ENCODE results near the gene G0S2. TPM values are rescaled to one million over a fixed set of nuclear protein-coding genes. Genes with fewer than 3 reads are reported as not detected.

The G0S2 gene
- total RNA-seq, 1 donor from 2014 or later = 5.9 TPM

DNA sequence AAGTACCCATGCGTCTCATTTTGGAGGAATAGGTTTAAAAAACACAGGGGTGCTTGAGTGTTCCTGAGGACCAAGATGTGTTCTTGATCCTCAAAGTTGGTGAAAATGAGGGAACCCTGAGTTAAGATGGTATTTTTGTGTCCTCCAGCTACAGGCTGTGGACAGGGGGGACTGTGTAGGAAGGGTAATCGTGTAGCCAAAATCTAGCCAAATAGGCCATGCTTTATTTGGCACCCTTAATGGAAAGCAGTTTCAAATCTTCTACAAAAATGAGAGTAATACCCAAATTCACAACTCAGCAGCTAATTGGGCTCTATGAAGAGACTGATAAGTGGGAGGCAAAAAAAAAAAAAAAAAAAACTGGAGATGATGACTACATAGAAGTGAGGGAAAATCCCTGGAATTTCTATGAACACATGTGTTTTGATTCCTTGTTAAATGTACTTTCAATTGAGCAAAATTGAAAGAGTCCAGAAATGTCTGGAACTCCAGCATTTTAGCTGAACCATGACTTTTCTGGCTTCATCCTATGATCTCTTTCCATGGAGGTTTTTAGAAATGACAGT, 29.9 kb downstream of the G0S2 start:
- H3K36me3 ChIP-seq (ENCODE audit: insufficient read depth, low read length) = no peaks in the 10 kb centered on the region
- DNase-seq (ENCODE audit: low read depth) = no peak
- H3K4me3 Mint-ChIP-seq (ENCODE audit: unreplicated experiment) = no peak overlapping the region
- H3K4me1 ChIP-seq (ENCODE audit: insufficient read depth, low read length) = no peaks in the 10 kb centered on the region
- H4K20me1 ChIP-seq (ENCODE audit: insufficient read depth, low read length) = no peaks in the 10 kb centered on the region
- H3K9ac ChIP-seq (ENCODE audit: low read length) = no peak overlapping the region
- no peak for TF ChIP-seq EZH2 (IDR thresholded peaks at IDR 0.05; ENCODE audit: insufficient read depth, low read length)
- TF ChIP-seq, protein P1, sequence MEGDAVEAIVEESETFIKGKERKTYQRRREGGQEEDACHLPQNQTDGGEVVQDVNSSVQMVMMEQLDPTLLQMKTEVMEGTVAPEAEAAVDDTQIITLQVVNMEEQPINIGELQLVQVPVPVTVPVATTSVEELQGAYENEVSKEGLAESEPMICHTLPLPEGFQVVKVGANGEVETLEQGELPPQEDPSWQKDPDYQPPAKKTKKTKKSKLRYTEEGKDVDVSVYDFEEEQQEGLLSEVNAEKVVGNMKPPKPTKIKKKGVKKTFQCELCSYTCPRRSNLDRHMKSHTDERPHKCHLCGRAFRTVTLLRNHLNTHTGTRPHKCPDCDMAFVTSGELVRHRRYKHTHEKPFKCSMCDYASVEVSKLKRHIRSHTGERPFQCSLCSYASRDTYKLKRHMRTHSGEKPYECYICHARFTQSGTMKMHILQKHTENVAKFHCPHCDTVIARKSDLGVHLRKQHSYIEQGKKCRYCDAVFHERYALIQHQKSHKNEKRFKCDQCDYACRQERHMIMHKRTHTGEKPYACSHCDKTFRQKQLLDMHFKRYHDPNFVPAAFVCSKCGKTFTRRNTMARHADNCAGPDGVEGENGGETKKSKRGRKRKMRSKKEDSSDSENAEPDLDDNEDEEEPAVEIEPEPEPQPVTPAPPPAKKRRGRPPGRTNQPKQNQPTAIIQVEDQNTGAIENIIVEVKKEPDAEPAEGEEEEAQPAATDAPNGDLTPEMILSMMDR (IDR thresholded peaks at IDR 0.05; ENCODE audit: insufficient read depth, low read depth, low read length) = no peak
- no peaks in the 10 kb centered on the region for H3K9me3 Mint-ChIP-seq (ENCODE audit: unreplicated experiment)
- no peak overlapping the region for H2AFZ ChIP-seq (ENCODE audit: low read depth, low read length)
- no peak overlapping the region for H3K27ac ChIP-seq (ENCODE audit: low read depth, low read length)
- no peaks in the 10 kb centered on the region for H3K4me1 Mint-ChIP-seq (ENCODE audit: low read depth, unreplicated experiment)
- no peak for FAIRE-seq
- peaks cover 15% of the 10 kb centered on the region for H3K27me3 ChIP-seq (ENCODE audit: insufficient read depth, low read length)
- peaks cover 39% of the 10 kb centered on the region for H3K27me3 Mint-ChIP-seq (ENCODE audit: low read depth, unreplicated experiment)
- H3K9me3 ChIP-seq (ENCODE audit: insufficient read depth, low read depth, low read length) = no peaks in the 10 kb centered on the region
- H3K4me3 ChIP-seq (ENCODE audit: insufficient read depth, low read depth, low read length) = no peak overlapping the region
- H3K27ac Mint-ChIP-seq (ENCODE audit: unreplicated experiment) = no peak overlapping the region
- H3K4me2 ChIP-seq (ENCODE audit: low read length) = no peak overlapping the region
- no peaks in the 10 kb centered on the region for H3K36me3 Mint-ChIP-seq (ENCODE audit: low read depth, unreplicated experiment)
- H3K79me2 ChIP-seq (ENCODE audit: insufficient read depth, low read length) = no peaks in the 10 kb centered on the region

DNA sequence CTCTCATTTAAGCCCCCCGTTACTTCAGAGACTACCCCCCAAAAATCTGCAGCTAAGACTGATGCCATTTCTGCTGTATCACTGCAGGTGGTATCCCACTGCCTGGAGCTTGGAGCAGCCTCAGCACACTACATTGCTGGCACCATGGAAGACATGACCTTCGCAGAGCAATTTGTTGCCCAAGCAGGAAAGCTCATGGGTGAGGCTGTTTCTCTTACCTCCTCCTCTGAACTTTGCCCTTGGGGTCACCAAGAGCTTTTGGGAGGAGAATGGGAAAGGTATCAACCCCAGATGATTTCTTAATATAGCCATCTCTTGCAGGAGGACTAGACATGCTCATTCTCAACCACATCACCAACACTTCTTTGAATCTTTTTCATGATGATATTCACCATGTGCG, 31.4 kb downstream of the G0S2 start:
- no peaks in the 10 kb centered on the region for H3K36me3 ChIP-seq (ENCODE audit: insufficient read depth, low read length)
- Mint-ChIP-seq H3K4me3 (ENCODE audit: unreplicated experiment) (no peak overlapping the region), H3K36me3 (ENCODE audit: low read depth, unreplicated experiment) (no peaks in the 10 kb centered on the region), H3K27me3 (ENCODE audit: low read depth, unreplicated experiment) (peaks cover 28% of the 10 kb centered on the region), H3K27ac (ENCODE audit: unreplicated experiment) (no peak overlapping the region), H3K4me1 (ENCODE audit: low read depth, unreplicated experiment) (no peaks in the 10 kb centered on the region), H3K9me3 (ENCODE audit: unreplicated experiment) (no peaks in the 10 kb centered on the region)
- H4K20me1 ChIP-seq (ENCODE audit: insufficient read depth, low read length) = no peaks in the 10 kb centered on the region
- H3K4me1 ChIP-seq (ENCODE audit: insufficient read depth, low read length) = no peaks in the 10 kb centered on the region
- peaks cover 13% of the 10 kb centered on the region for H3K27me3 ChIP-seq (ENCODE audit: insufficient read depth, low read length)
- H3K4me3 ChIP-seq (ENCODE audit: insufficient read depth, low read depth, low read length) = no peak overlapping the region
- no peaks in the 10 kb centered on the region for H3K9me3 ChIP-seq (ENCODE audit: insufficient read depth, low read depth, low read length)
- no peaks in the 10 kb centered on the region for H3K79me2 ChIP-seq (ENCODE audit: insufficient read depth, low read length)
- no peak overlapping the region for H3K9ac ChIP-seq (ENCODE audit: low read length)
- no peak overlapping the region for H3K4me2 ChIP-seq (ENCODE audit: low read length)
- DNase-seq (ENCODE audit: low read depth) = no peak
- no peak for TF ChIP-seq EZH2 (IDR thresholded peaks at IDR 0.05; ENCODE audit: insufficient read depth, low read length)
- TF ChIP-seq, protein P1 (IDR thresholded peaks at IDR 0.05; ENCODE audit: insufficient read depth, low read depth, low read length) = no peak
- H2AFZ ChIP-seq (ENCODE audit: low read depth, low read length) = no peak overlapping the region
- no peak for FAIRE-seq
- no peak overlapping the region for H3K27ac ChIP-seq (ENCODE audit: low read depth, low read length)

DNA sequence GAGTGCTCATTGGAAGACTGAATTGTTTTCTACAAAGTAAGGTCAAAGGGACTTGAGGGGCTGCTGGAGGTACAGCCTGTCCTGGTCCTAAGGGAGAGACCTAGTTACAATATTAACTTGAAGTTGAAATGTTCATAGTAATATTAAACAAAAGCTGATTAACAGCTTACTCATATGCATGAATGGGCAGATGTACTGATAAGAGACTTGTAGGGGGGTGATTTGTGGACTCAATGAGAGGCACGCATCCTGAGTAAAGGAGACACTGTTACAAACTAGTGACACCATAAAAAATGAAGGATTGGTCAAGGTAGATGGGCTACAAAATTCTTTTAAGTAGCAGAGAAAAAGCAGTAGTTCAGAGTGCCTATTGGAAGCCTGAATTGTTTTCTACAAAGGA, 32.1 kb downstream of the G0S2 start:
- no peak overlapping the region for H3K4me3 Mint-ChIP-seq (ENCODE audit: unreplicated experiment)
- Histone ChIP-seq H3K4me3 (ENCODE audit: insufficient read depth, low read depth, low read length) (no peak overlapping the region), H3K79me2 (ENCODE audit: insufficient read depth, low read length) (no peaks in the 10 kb centered on the region), H3K4me2 (ENCODE audit: low read length) (no peak overlapping the region), H3K27ac (ENCODE audit: low read depth, low read length) (no peak overlapping the region), H2AFZ (ENCODE audit: low read depth, low read length) (no peak overlapping the region), H3K27me3 (ENCODE audit: insufficient read depth, low read length) (peaks cover 9% of the 10 kb centered on the region), H3K4me1 (ENCODE audit: insufficient read depth, low read length) (no peaks in the 10 kb centered on the region), H4K20me1 (ENCODE audit: insufficient read depth, low read length) (no peaks in the 10 kb centered on the region), H3K9ac (ENCODE audit: low read length) (no peak overlapping the region), H3K36me3 (ENCODE audit: insufficient read depth, low read length) (no peaks in the 10 kb centered on the region), H3K9me3 (ENCODE audit: insufficient read depth, low read depth, low read length) (no peaks in the 10 kb centered on the region)
- H3K9me3 Mint-ChIP-seq (ENCODE audit: unreplicated experiment) = no peaks in the 10 kb centered on the region
- peaks cover 26% of the 10 kb centered on the region for H3K27me3 Mint-ChIP-seq (ENCODE audit: low read depth, unreplicated experiment)
- H3K27ac Mint-ChIP-seq (ENCODE audit: unreplicated experiment) = no peak overlapping the region
- TF ChIP-seq, protein P1 (IDR thresholded peaks at IDR 0.05; ENCODE audit: insufficient read depth, low read depth, low read length) = no peak
- no peak for DNase-seq (ENCODE audit: low read depth)
- H3K36me3 Mint-ChIP-seq (ENCODE audit: low read depth, unreplicated experiment) = no peaks in the 10 kb centered on the region
- no peak for FAIRE-seq
- no peaks in the 10 kb centered on the region for H3K4me1 Mint-ChIP-seq (ENCODE audit: low read depth, unreplicated experiment)
